ENCODE results near the gene TNFSF9.

The TNFSF9 gene

GRCh38 chr19:6509118-6509971 is 21.5 kb upstream of the TNFSF9 start:
- DNase-seq = no peak

GRCh38 chr19:6510618-6511017 is 20.2 kb upstream of the TNFSF9 start:
- DNase-seq = no peak

GRCh38 chr19:6514089-6514488 is 16.7 kb upstream of the TNFSF9 start:
- DNase-seq = no peak

- DNase-seq = no peak
Measured at GRCh38 chr19:6514926-6515544, 15.8 kb upstream of the TNFSF9 start.

- no peak for DNase-seq
Measured at GRCh38 chr19:6516018-6516658, 14.7 kb upstream of the TNFSF9 start.

- DNase-seq = no peak
Measured at GRCh38 chr19:6516659-6517291, 14.1 kb upstream of the TNFSF9 start.

- DNase-seq = no peak
Measured at GRCh38 chr19:6518145-6518911, 12.5 kb upstream of the TNFSF9 start.

DNA sequence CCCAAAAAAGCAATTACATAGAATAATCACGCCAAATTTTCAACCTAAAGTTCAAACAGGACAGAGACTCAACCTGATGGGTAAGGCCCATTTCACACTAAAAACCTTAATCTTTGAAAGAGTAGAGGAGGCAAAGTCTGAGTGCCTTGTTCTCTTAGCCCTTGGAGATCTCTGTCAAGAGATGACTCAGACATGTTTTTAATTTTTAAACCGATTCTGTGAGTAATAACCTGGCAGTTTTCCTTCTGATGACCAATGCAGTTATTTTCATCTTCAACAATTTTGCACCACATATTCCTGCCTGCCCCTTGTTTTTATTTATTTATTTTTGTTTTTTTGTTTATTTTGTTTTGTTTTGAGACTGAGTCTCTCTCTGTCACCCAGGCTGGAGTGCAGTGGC is 11.5 kb upstream of the TNFSF9 start:
- no peak for DNase-seq

- no peak for DNase-seq
Measured at GRCh38 chr19:6521718-6522646, 8.8 kb upstream of the TNFSF9 start.

DNA sequence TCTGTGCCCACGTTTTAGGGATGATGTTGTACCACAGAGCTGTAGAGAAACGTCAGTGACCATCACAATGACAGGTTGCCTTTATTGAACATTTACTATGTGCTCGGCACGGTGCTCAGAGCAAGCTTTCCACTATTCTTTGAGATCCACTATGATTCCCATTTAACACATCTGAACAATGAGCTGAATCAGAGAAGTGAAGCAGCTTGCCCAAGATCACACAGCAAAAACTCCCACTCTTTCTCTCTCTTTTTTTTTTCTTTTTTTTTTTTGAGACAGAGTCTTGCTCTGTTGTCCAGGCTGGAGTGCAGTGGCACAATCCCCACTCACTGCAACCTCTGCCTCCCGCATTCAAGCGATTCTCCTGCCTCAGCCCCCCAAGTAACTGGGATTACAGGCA is 8.1 kb upstream of the TNFSF9 start:
- DNase-seq = no peak

DNA sequence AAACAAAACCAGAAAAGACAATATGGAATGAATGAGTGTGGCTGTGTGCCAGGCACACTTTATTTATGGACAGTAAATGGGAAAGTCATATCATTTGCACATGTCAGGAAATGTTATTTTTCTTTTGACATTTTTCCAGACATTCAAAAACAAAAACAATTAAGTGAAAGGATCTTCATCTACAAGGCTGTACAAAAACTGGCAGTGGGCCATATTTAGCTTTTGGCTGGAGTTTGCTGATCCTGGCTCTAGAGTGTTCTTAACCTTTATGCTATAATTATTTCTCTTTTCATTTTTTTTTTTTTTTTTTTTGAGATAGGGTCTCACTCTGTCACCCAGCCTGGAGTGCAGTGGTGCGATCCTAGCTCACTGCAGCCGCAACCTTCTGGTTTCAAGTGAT is 6.5 kb upstream of the TNFSF9 start:
- no peak for DNase-seq

DNA sequence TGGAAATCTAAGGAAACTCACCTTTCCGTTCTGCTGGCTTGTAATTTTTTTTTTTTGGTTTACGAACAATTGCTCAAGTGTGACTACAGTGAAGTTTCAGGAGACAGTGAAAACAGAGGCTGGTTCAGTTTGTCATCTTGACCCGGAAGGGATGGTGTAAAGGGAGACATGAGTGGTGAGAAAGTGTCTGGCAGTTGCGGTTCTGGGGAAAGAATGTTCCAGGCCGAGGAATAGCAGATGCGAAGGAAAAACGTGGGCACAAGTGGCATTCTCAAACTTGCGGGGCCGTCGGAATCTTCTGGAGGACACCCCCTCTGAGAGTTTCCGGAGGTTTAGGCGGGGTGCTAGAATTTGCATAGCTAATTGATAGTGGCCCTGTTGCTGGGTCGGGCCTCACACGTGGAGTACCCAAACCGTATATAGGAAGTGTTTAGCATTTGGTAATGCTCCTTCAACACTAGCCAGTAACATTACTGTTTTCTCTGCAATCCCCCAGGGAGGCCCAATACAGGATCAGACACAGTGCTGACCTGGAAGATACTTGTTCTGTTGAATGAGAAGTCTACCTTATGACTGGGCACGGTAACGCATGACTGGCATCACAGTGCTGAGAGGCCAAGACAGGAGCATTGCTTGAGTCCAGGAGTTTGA is 2.8 kb upstream of the TNFSF9 start:
- DNase-seq = no peak

DNA sequence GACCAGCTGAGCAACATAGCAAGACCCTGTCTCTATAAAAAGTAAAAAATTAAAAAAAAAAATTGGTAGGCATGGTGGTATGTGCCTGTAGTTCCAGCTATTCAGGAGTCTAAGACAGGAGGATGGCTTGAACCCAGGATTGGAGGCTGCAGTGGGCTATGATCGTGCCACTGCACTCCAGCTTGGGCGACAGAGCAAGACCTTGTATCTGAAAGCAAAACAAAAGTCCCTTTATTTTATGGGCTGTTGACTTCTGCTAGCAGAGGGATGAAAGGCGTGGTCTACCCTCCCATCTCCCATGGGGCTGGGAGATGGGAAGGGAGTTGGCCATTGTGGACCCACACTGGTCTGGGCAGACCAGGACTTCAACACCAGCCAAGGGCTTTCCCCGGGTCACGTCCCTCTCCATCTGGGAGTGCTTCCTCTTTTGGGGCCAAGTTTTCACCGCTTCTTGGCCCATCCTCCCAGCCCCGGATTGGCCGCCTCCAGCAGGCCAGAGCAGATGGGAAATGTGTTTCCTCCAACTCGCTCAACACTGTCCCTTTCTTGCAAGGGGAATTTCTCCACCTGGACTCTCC is 2.2 kb upstream of the TNFSF9 start:
- DNase-seq = no peak

GRCh38 chr19:6529351-6529750 is 1.5 kb upstream of the TNFSF9 start:
- no peak for DNase-seq

GRCh38 chr19:6529937-6530385 is 865 bp upstream of the TNFSF9 start:
- no peak for DNase-seq

GRCh38 chr19:6531163-6531955 is 533 bp downstream of the TNFSF9 start:
- no peak for DNase-seq

DNA sequence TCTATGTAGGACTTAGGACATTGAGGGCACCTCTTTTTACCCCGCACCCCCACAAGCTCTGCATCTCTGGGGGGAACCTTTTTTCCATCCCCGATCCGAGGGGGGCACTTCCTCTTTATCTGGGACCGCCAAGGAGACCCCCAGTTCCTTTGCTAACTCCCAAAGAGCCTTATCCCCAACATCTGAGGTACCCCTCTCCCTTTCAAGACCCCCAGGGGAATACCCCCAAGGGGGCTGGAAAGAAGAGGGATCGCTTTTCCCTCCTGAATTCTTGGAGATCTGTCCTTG is 1.1 kb downstream of the TNFSF9 start:
- no peak for DNase-seq

- DNase-seq = no peak
Measured at GRCh38 chr19:6532244-6532999, 1.6 kb downstream of the TNFSF9 start.

- no peak for DNase-seq
Measured at GRCh38 chr19:6533000-6533328, 2.1 kb downstream of the TNFSF9 start.

All from NCI-H2081 treated with DMSO at 0.1 percent for 48 hours (cell line).